ENCODE measurements around the gene SSBP4. TPM values are rescaled to one million over a fixed set of nuclear protein-coding genes. Genes with fewer than 3 reads are reported as not detected.

The SSBP4 gene
- total RNA-seq, 1 experiment from 2014 or later, result 46.1 TPM

GRCh38 chr19:18443831-18444230, 24.6 kb downstream of the SSBP4 start:
- no peaks in the 10 kb centered on the region for H3K9me3 ChIP-seq (ENCODE audit: control insufficient read depth, low read depth, low read length)

More at GRCh38 chr19:18443831-18444230, 24.6 kb downstream of the SSBP4 start:
- Histone ChIP-seq H4K8ac (replicated peaks; ENCODE audit: insufficient read length, low read depth, low read length) (no peak overlapping the region), H2BK5ac (ENCODE audit: insufficient read length, low read length) (no peak overlapping the region), H3K23ac (ENCODE audit: insufficient read length, low read depth, low read length) (no peak overlapping the region), H2BK15ac (ENCODE audit: low read depth, low read length) (no peak overlapping the region), H3K14ac (ENCODE audit: insufficient read depth, low read length) (no peak overlapping the region), H3K4ac (ENCODE audit: low read depth, low read length) (no peak overlapping the region), H3K27ac (ENCODE audit: insufficient read length, low read depth, low read length) (no peak overlapping the region), H3K4me1 (ENCODE audit: insufficient read depth, low read length) (peaks cover 7% of the 10 kb centered on the region; the same call in 1 of the 2 replicates), H4K20me1 (ENCODE audit: control insufficient read depth, insufficient read depth, insufficient read length) (no peaks in the 10 kb centered on the region), H3K79me2 (ENCODE audit: insufficient read depth, low read length) (no peaks in the 10 kb centered on the region), H3T11ph (ENCODE audit: low read length) (no peak overlapping the region), H2BK20ac (ENCODE audit: low read depth, low read length, poor library complexity, severe bottlenecking) (no peak overlapping the region), H3K9ac (ENCODE audit: extremely low read depth, insufficient read length, low read length) (no peak overlapping the region), H3K4me2 (ENCODE audit: insufficient read depth, insufficient read length, low read length) (no peak overlapping the region), H4K91ac (ENCODE audit: insufficient read length, low read depth, low read length) (no peak overlapping the region), H3K23me2 (ENCODE audit: insufficient read length, low read depth, low read length, poor library complexity, severe bottlenecking) (no peaks in the 10 kb centered on the region), H2AK5ac (ENCODE audit: insufficient read length, low read length) (no peak overlapping the region), H4K5ac (ENCODE audit: insufficient read length, low read depth, low read length) (no peak overlapping the region), H2BK120ac (ENCODE audit: low read depth, low read length, poor library complexity, severe bottlenecking) (no peak overlapping the region), H2AFZ (ENCODE audit: low read length) (no peak overlapping the region), H2BK12ac (ENCODE audit: insufficient read length, low read depth, low read length) (no peak overlapping the region), H3K79me1 (ENCODE audit: insufficient read depth, low read depth, low read length, poor library complexity, severe bottlenecking) (no peaks in the 10 kb centered on the region), H3K56ac (ENCODE audit: insufficient read length, low read depth, low read length) (no peak overlapping the region), H3K27me3 (ENCODE audit: insufficient read depth, low read length) (no peaks in the 10 kb centered on the region), H3K18ac (ENCODE audit: insufficient read length, low read depth, low read length) (no peak overlapping the region)
- TF ChIP-seq CTCF (conservative IDR thresholded peaks at IDR 0.05), result no peak
- H3K4me3 Mint-ChIP-seq, result no peak overlapping the region
- H3K4me1 Mint-ChIP-seq, result peaks cover 16 to 19% of the 10 kb centered on the region in 2 experiments
- H3K27ac Mint-ChIP-seq, result no peak overlapping the region
- H3K36me3 Mint-ChIP-seq (ENCODE audit: insufficient read depth in 1 of 3, low read depth in 3 of 3), result peaks cover 5 to 31% (median 23%) of the 10 kb centered on the region in 3 experiments; a peak in 6 of 7 replicates
- WGBS (ENCODE audit: extremely low coverage, insufficient read length, low lambda C conversion rate), result no CpG with 5 or more reads among the region's 11 CpGs
- peaks cover 3% of the 10 kb centered on the region in 2 experiments; a peak in 3 of 5 replicates for H3K9me3 Mint-ChIP-seq
- no peak for DNase-seq
- peaks cover 1% of the 10 kb centered on the region; the same call in 1 of the 2 replicates for H3K27me3 Mint-ChIP-seq (ENCODE audit: low read depth)

Measured in H9 (cell line).